AG09319 (cell line): Measurements from ENCODE around the gene LRRC15.

Source experiments
- DNase-seq: peaks from one replicate; pipeline ENCODE4 v3.0.0-alpha.2; 2010; ENCODE audit warnings: low read depth; ENCODE audit errors: extremely low read depth
- CTCF ChIP-seq: IDR thresholded peaks from 2 replicates; pipeline ENCODE4 v1.5.1; 2011; ENCODE audit warnings: low read depth, mild to moderate bottlenecking, inconsistent platforms, low read length, moderate library complexity

LRRC15 gene

GRCh38 chr3:194380326-194380725, 10.8 kb upstream of the LRRC15 start:
- TF ChIP-seq CTCF = no peak

GRCh38 chr3:194379651-194380050, 10.1 kb upstream of the LRRC15 start:
- TF ChIP-seq CTCF = no peak
- DNase-seq = no peak

More at GRCh38 chr3:194380326-194380725, 10.8 kb upstream of the LRRC15 start:
- DNase-seq = no peak

GRCh38 chr3:194379231-194379630, 9.7 kb upstream of the LRRC15 start:
- DNase-seq = no peak
- no peak for TF ChIP-seq CTCF

- no peak for TF ChIP-seq CTCF
- no peak for DNase-seq
Observed at GRCh38 chr3:194377708-194378107, 8.2 kb upstream of the LRRC15 start.

- TF ChIP-seq CTCF = no peak
- DNase-seq = no peak
Observed at GRCh38 chr3:194376241-194376560, 6.7 kb upstream of the LRRC15 start.

- no peak for DNase-seq
- no peak for TF ChIP-seq CTCF
Observed at GRCh38 chr3:194375473-194376240, 6.1 kb upstream of the LRRC15 start.

- TF ChIP-seq CTCF = no peak
- no peak for DNase-seq
Observed at GRCh38 chr3:194374935-194375334, 5.4 kb upstream of the LRRC15 start.
